ENCODE data around the gene SH3PXD2B.

SH3PXD2B gene

DNA sequence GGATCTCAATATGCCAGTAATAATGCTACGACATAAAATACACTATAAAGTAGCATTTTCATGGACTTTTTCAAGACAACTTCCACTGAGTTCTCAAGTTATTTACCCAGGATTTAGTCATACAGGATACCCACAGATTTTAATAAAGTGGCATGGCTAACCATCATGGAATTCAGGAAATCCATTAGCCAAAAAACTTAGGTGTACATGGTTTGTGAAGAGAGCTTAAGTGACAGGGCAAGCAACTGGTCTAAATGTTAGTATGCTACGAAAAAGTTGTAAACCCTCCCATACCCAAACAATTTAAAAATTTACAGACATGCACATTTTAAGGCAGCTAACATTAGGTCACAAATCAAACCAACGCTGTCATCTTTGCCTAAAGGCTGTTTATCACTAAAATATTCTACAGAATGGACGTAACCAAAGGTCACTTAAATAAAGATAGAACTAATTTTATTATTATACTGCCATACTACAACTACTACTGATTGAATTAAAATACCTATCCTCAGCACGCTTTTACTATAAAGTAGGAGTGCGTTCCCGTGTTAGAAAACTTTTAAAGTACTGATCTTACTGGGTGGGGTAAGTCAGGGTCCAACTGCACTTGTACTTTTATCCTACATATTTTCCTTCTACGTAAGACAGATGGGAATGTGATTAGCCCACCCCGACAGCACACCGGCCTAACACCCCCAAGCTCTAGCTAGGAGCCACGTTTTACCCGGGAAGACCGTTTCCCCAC is 171.9 kb downstream of the SH3PXD2B start:
- DNase-seq (ENCODE audit: insufficient read length, low spot score) (no peak), FAIRE-seq (no peak)

- no peak for DNase-seq (ENCODE audit: insufficient read length, low spot score)
- FAIRE-seq: no peak
Measured at GRCh38 chr5:172281346-172281745, 173.0 kb downstream of the SH3PXD2B start.

GRCh38 chr5:172280929-172281328 is 173.4 kb downstream of the SH3PXD2B start:
- DNase-seq (ENCODE audit: insufficient read length, low spot score) (no peak), FAIRE-seq (no peak)

- DNase-seq (ENCODE audit: insufficient read length, low spot score) (no peak), FAIRE-seq (no peak)
Measured at GRCh38 chr5:172280317-172280716, 174.0 kb downstream of the SH3PXD2B start.

- no peak for FAIRE-seq
- DNase-seq (ENCODE audit: insufficient read length, low spot score): no peak
Measured at GRCh38 chr5:172278356-172278755, 176.0 kb downstream of the SH3PXD2B start.

DNA sequence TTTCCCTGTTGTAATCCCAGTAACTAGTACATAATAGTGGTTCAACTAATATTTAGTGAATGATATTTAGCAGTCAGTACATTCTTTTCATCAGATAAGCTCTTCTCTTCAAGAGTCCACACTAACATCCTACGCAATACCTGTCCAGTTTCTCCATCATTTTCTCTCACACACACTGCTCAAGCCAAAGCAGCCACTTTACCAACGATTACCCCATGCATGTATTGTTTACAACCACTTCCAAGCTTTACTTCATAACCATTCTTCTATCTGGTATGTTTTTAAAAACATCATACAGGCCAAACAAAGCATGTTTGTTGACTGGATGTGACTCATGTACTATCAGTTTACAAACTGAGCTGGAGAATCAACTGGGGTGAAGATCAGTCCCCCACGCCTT is 178.1 kb downstream of the SH3PXD2B start:
- DNase-seq (ENCODE audit: insufficient read length, low spot score) (no peak), FAIRE-seq (no peak)
